ENCODE data around the gene HENMT1. TPM values are rescaled to one million over a fixed set of nuclear protein-coding genes. Genes with fewer than 3 reads are reported as not detected.

HENMT1 gene
- total RNA-seq, 1 donor from 2014 or later, result 5.9 TPM

GRCh38 chr1:108663074-108663473, 2.2 kb upstream of the HENMT1 start:
- Mint-ChIP-seq H3K27me3 (peaks cover 14% of the 10 kb centered on the region), H3K9me3 (ENCODE audit: low read depth) (peaks cover 5% of the 10 kb centered on the region), H3K4me1 (ENCODE audit: low read depth) (no peaks in the 10 kb centered on the region), H3K4me3 (ENCODE audit: low read depth) (no peak overlapping the region), H3K36me3 (ENCODE audit: insufficient read depth) (no peaks in the 10 kb centered on the region), H3K27ac (no peak overlapping the region)
- no peak for DNase-seq (ENCODE audit: low spot score, unreplicated experiment)
- no peak for TF ChIP-seq CTCF (IDR thresholded peaks at IDR 0.05; ENCODE audit: unreplicated experiment)

- TF ChIP-seq CTCF (IDR thresholded peaks at IDR 0.05; ENCODE audit: unreplicated experiment), result no peak
- H3K36me3 Mint-ChIP-seq (ENCODE audit: insufficient read depth), result peaks cover 1% of the 10 kb centered on the region
- DNase-seq (ENCODE audit: low spot score, unreplicated experiment), result no peak
- H3K9me3 Mint-ChIP-seq (ENCODE audit: low read depth), result peaks cover 5% of the 10 kb centered on the region
- no peak overlapping the region for H3K4me3 Mint-ChIP-seq (ENCODE audit: low read depth)
- peaks cover 3% of the 10 kb centered on the region for H3K4me1 Mint-ChIP-seq (ENCODE audit: low read depth)
- no peak overlapping the region for H3K27ac Mint-ChIP-seq
- H3K27me3 Mint-ChIP-seq, result peaks cover 5% of the 10 kb centered on the region
Measured at GRCh38 chr1:108657356-108658080, 3.4 kb downstream of the HENMT1 start.

GRCh38 chr1:108653431-108654105, 7.3 kb downstream of the HENMT1 start:
- no peak overlapping the region for H3K27ac Mint-ChIP-seq
- H3K27me3 Mint-ChIP-seq, result no peaks in the 10 kb centered on the region
- no peak for DNase-seq (ENCODE audit: low spot score, unreplicated experiment)
- no peaks in the 10 kb centered on the region for H3K9me3 Mint-ChIP-seq (ENCODE audit: low read depth)
- peaks cover 1% of the 10 kb centered on the region for H3K36me3 Mint-ChIP-seq (ENCODE audit: insufficient read depth)
- TF ChIP-seq CTCF (IDR thresholded peaks at IDR 0.05; ENCODE audit: unreplicated experiment), result no peak
- H3K4me1 Mint-ChIP-seq (ENCODE audit: low read depth), result peaks cover 3% of the 10 kb centered on the region
- no peak overlapping the region for H3K4me3 Mint-ChIP-seq (ENCODE audit: low read depth)

DNA sequence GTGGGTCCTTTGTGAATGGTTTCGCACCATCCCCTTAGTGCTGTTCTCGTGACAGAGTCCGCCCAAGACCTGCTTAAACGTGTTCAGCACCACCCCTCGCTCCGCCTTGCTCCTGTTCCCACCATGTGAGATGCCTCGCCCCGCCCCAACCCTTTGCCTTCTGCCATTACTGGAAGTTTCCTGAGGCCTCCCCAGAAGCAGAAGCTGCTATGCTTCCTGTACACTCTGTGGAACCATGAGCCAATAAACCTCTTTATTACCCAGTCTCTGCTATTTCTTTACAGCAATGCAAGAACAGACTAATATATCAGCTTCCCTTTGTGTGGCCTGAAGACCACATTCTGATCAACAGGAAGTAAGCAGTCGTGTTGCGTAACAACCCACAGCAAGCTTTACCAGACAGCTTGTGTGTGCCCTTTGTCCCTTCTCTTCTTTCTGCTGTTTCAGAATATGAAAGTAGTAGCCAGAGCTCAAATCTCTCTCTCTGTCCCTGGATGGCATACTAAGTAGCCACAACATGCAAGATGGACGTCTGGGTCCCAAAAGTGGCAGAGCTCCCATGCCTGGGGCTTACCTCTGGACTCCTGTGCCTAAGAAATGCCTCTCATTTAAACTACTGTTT, 14.1 kb downstream of the HENMT1 start:
- Mint-ChIP-seq H3K36me3 (ENCODE audit: insufficient read depth) (no peaks in the 10 kb centered on the region), H3K27me3 (no peaks in the 10 kb centered on the region), H3K9me3 (ENCODE audit: low read depth) (no peaks in the 10 kb centered on the region), H3K4me3 (ENCODE audit: low read depth) (no peak overlapping the region), H3K4me1 (ENCODE audit: low read depth) (peaks cover 11% of the 10 kb centered on the region), H3K27ac (peak overlapping the region; percentile 9)
- no peak for DNase-seq (ENCODE audit: low spot score, unreplicated experiment)
- no peak for TF ChIP-seq CTCF (IDR thresholded peaks at IDR 0.05; ENCODE audit: unreplicated experiment)

- Mint-ChIP-seq H3K9me3 (ENCODE audit: low read depth) (no peaks in the 10 kb centered on the region), H3K27ac (peak overlapping the region; percentile 9), H3K27me3 (no peaks in the 10 kb centered on the region), H3K4me1 (ENCODE audit: low read depth) (peaks cover 11% of the 10 kb centered on the region), H3K36me3 (ENCODE audit: insufficient read depth) (no peaks in the 10 kb centered on the region), H3K4me3 (ENCODE audit: low read depth) (no peak overlapping the region)
- no peak for TF ChIP-seq CTCF (IDR thresholded peaks at IDR 0.05; ENCODE audit: unreplicated experiment)
- DNase-seq (ENCODE audit: low spot score, unreplicated experiment), result no peak
Measured at GRCh38 chr1:108646265-108646647, 14.6 kb downstream of the HENMT1 start.
